Loucy (cell line): ENCODE data around the gene PDCL3.

Source experiments
- H2AFZ ChIP-seq: fragments of 200-600 bp; sonication (generic); 2 replicates; pipeline ENCODE4 v1.6.0; 2016; ENCODE audit warnings: antibody characterized with exemption, mild to moderate bottlenecking, low read length, moderate library complexity
- H3F3A ChIP-seq: fragments of 200-600 bp; 2 replicates; pipeline ENCODE4 v1.6.0; 2016; ENCODE audit warnings: antibody characterized with exemption, low read depth, mild to moderate bottlenecking
- H3K27me3 ChIP-seq: fragments of 200-600 bp; sonication (generic); 2 replicates; pipeline ENCODE4 v1.6.1; 2014; ENCODE audit warnings: low read length, mild to moderate bottlenecking; ENCODE audit not compliant: insufficient read depth, poor library complexity, severe bottlenecking
- H3K36me3 ChIP-seq: fragments of 200-600 bp; sonication (generic); 2 replicates; pipeline ENCODE4 v1.6.1; 2016; ENCODE audit warnings: low read length; ENCODE audit not compliant: insufficient read depth
- H3K4me1 ChIP-seq: fragments of 200-600 bp; sonication (generic); 2 replicates; pipeline ENCODE4 v1.5.1; 2014; ENCODE audit warnings: low read length, mild to moderate bottlenecking; ENCODE audit not compliant: insufficient read depth, poor library complexity, severe bottlenecking
- H3K4me2 ChIP-seq: fragments of 200-600 bp; sonication (generic); 2 replicates; pipeline ENCODE4 v1.6.0; 2014; ENCODE audit warnings: antibody characterized with exemption, low read length, low read depth, mild to moderate bottlenecking; ENCODE audit not compliant: poor library complexity, severe bottlenecking
- H3K4me3 ChIP-seq: fragments of 200-600 bp; sonication (generic); 2 replicates; pipeline ENCODE4 v1.5.1; 2014; ENCODE audit warnings: low read length, mild to moderate bottlenecking, mixed read lengths; ENCODE audit not compliant: poor library complexity, severe bottlenecking
- H3K79me2 ChIP-seq: fragments of 200-600 bp; sonication (generic); 2 replicates; pipeline ENCODE4 v1.6.1; 2014; ENCODE audit warnings: low read length; ENCODE audit not compliant: insufficient read depth
- H3K9ac ChIP-seq: fragments of 200-600 bp; sonication (generic); 2 replicates; pipeline ENCODE4 v1.6.0; 2014; ENCODE audit warnings: mild to moderate bottlenecking, low read depth, low read length, moderate library complexity; ENCODE audit not compliant: poor library complexity, severe bottlenecking
- H3K9me2 ChIP-seq: fragments of 200-600 bp; sonication (generic); replicated peaks from 2 replicates; pipeline ENCODE4 v1.6.1; 2016; ENCODE audit warnings: low read depth, low read length, mixed read lengths
- H3K9me3 ChIP-seq: fragments of 200-600 bp; sonication (generic); 2 replicates; pipeline ENCODE4 v1.6.1; 2014; ENCODE audit warnings: mild to moderate bottlenecking, antibody characterized with exemption, low read length, low read depth; ENCODE audit not compliant: insufficient read depth
- H4K20me1 ChIP-seq: fragments of 200-600 bp; sonication (generic); 2 replicates; pipeline ENCODE4 v1.6.0; 2014; ENCODE audit warnings: antibody characterized with exemption, low read length, mild to moderate bottlenecking; ENCODE audit not compliant: insufficient read depth, poor library complexity, severe bottlenecking
- CTCF ChIP-seq: fragments of 200-600 bp; sonication (generic); conservative IDR thresholded peaks from 2 replicates; pipeline ENCODE4 v1.5.1; 2014; ENCODE audit warnings: mild to moderate bottlenecking, antibody characterized with exemption, low read length
- EZH2phosphoT487 ChIP-seq: fragments of 200-600 bp; IDR thresholded peaks from 2 replicates; pipeline ENCODE4 v1.6.1; 2018; ENCODE audit warnings: antibody characterized with exemption, mild to moderate bottlenecking, moderate library complexity, borderline replicate concordance

PDCL3 gene

GRCh38 chr2:100624536-100624935 lies 61.7 kb downstream of the PDCL3 start:
- no peaks in the 10 kb centered on the region for H3K79me2 ChIP-seq
- no peaks in the 10 kb centered on the region for H3F3A ChIP-seq
- H3K36me3 ChIP-seq = no peaks in the 10 kb centered on the region
- no peak overlapping the region for H3K9ac ChIP-seq
- H3K4me3 ChIP-seq = no peak overlapping the region
- H3K27me3 ChIP-seq = no peaks in the 10 kb centered on the region
- TF ChIP-seq CTCF (no peak), EZH2phosphoT487 (no peak)
- no peaks in the 10 kb centered on the region for H4K20me1 ChIP-seq
- no peak overlapping the region for H3K4me2 ChIP-seq
- no peaks in the 10 kb centered on the region for H3K9me3 ChIP-seq
- no peaks in the 10 kb centered on the region for H3K4me1 ChIP-seq
- H3K9me2 ChIP-seq = no peaks in the 10 kb centered on the region
- H2AFZ ChIP-seq = no peak overlapping the region

GRCh38 chr2:100625717-100626116 lies 62.9 kb downstream of the PDCL3 start:
- TF ChIP-seq EZH2phosphoT487 (no peak), CTCF (no peak)
- Histone ChIP-seq H3K9me2 (no peaks in the 10 kb centered on the region), H3K27me3 (no peaks in the 10 kb centered on the region), H2AFZ (no peak overlapping the region), H3K4me3 (no peak overlapping the region), H3K79me2 (no peaks in the 10 kb centered on the region), H3F3A (no peaks in the 10 kb centered on the region), H3K9ac (no peak overlapping the region), H3K4me1 (peaks cover 7% of the 10 kb centered on the region), H3K9me3 (no peaks in the 10 kb centered on the region), H3K36me3 (no peaks in the 10 kb centered on the region), H3K4me2 (no peak overlapping the region), H4K20me1 (no peaks in the 10 kb centered on the region)
